Loucy (cell line): ENCODE data around the gene ALKBH3.

Source experiments
- H2AFZ ChIP-seq: fragments of 200-600 bp; sonication (generic); 2 replicates; pipeline ENCODE4 v1.6.0; 2016; ENCODE audit warnings: antibody characterized with exemption, mild to moderate bottlenecking, low read length, moderate library complexity
- H3F3A ChIP-seq: fragments of 200-600 bp; 2 replicates; pipeline ENCODE4 v1.6.0; 2016; ENCODE audit warnings: antibody characterized with exemption, low read depth, mild to moderate bottlenecking
- H3K27me3 ChIP-seq: fragments of 200-600 bp; sonication (generic); 2 replicates; pipeline ENCODE4 v1.6.1; 2014; ENCODE audit warnings: low read length, mild to moderate bottlenecking; ENCODE audit not compliant: insufficient read depth, poor library complexity, severe bottlenecking
- H3K36me3 ChIP-seq: fragments of 200-600 bp; sonication (generic); 2 replicates; pipeline ENCODE4 v1.6.1; 2016; ENCODE audit warnings: low read length; ENCODE audit not compliant: insufficient read depth
- H3K4me1 ChIP-seq: fragments of 200-600 bp; sonication (generic); 2 replicates; pipeline ENCODE4 v1.5.1; 2014; ENCODE audit warnings: low read length, mild to moderate bottlenecking; ENCODE audit not compliant: insufficient read depth, poor library complexity, severe bottlenecking
- H3K4me2 ChIP-seq: fragments of 200-600 bp; sonication (generic); 2 replicates; pipeline ENCODE4 v1.6.0; 2014; ENCODE audit warnings: antibody characterized with exemption, low read length, low read depth, mild to moderate bottlenecking; ENCODE audit not compliant: poor library complexity, severe bottlenecking
- H3K4me3 ChIP-seq: fragments of 200-600 bp; sonication (generic); 2 replicates; pipeline ENCODE4 v1.5.1; 2014; ENCODE audit warnings: low read length, mild to moderate bottlenecking, mixed read lengths; ENCODE audit not compliant: poor library complexity, severe bottlenecking
- H3K79me2 ChIP-seq: fragments of 200-600 bp; sonication (generic); 2 replicates; pipeline ENCODE4 v1.6.1; 2014; ENCODE audit warnings: low read length; ENCODE audit not compliant: insufficient read depth
- H3K9ac ChIP-seq: fragments of 200-600 bp; sonication (generic); 2 replicates; pipeline ENCODE4 v1.6.0; 2014; ENCODE audit warnings: mild to moderate bottlenecking, low read depth, low read length, moderate library complexity; ENCODE audit not compliant: poor library complexity, severe bottlenecking
- H3K9me2 ChIP-seq: fragments of 200-600 bp; sonication (generic); replicated peaks from 2 replicates; pipeline ENCODE4 v1.6.1; 2016; ENCODE audit warnings: low read depth, low read length, mixed read lengths
- H3K9me3 ChIP-seq: fragments of 200-600 bp; sonication (generic); 2 replicates; pipeline ENCODE4 v1.6.1; 2014; ENCODE audit warnings: mild to moderate bottlenecking, antibody characterized with exemption, low read length, low read depth; ENCODE audit not compliant: insufficient read depth
- H4K20me1 ChIP-seq: fragments of 200-600 bp; sonication (generic); 2 replicates; pipeline ENCODE4 v1.6.0; 2014; ENCODE audit warnings: antibody characterized with exemption, low read length, mild to moderate bottlenecking; ENCODE audit not compliant: insufficient read depth, poor library complexity, severe bottlenecking
- EZH2phosphoT487 ChIP-seq: fragments of 200-600 bp; IDR thresholded peaks from 2 replicates; pipeline ENCODE4 v1.6.1; 2018; ENCODE audit warnings: antibody characterized with exemption, mild to moderate bottlenecking, moderate library complexity, borderline replicate concordance
- TF ChIP-seq, protein P1 (sequence below): fragments of 200-600 bp; sonication (generic); conservative IDR thresholded peaks from 2 replicates; pipeline ENCODE4 v1.5.1; 2014; ENCODE audit warnings: mild to moderate bottlenecking, antibody characterized with exemption, low read length

Gene ALKBH3

DNA sequence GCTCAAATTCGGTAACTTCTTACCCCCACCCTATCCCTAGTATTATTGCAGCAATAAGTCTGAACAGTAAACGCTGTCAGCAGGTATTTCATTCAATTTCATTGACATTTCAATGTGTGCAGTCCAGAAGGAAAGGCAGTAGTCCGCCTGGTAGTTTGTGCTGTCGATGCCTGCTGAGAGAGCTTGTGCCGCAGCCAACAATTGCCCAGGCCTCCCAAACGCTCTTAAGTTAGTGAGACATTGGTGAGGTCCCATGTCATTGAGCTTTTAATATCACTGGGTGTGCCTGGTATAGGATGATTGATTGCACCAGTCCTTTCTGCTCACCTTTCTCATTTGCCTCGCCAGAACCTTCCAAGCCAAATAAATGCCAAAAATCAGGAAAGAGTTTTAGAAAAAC lies 28.1 kb downstream of the ALKBH3 start:
- H3F3A ChIP-seq: no peaks in the 10 kb centered on the region
- H3K79me2 ChIP-seq: no peaks in the 10 kb centered on the region
- TF ChIP-seq, protein P1, sequence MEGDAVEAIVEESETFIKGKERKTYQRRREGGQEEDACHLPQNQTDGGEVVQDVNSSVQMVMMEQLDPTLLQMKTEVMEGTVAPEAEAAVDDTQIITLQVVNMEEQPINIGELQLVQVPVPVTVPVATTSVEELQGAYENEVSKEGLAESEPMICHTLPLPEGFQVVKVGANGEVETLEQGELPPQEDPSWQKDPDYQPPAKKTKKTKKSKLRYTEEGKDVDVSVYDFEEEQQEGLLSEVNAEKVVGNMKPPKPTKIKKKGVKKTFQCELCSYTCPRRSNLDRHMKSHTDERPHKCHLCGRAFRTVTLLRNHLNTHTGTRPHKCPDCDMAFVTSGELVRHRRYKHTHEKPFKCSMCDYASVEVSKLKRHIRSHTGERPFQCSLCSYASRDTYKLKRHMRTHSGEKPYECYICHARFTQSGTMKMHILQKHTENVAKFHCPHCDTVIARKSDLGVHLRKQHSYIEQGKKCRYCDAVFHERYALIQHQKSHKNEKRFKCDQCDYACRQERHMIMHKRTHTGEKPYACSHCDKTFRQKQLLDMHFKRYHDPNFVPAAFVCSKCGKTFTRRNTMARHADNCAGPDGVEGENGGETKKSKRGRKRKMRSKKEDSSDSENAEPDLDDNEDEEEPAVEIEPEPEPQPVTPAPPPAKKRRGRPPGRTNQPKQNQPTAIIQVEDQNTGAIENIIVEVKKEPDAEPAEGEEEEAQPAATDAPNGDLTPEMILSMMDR: no peak
- no peak for TF ChIP-seq EZH2phosphoT487
- H3K9ac ChIP-seq: no peak overlapping the region
- H3K9me3 ChIP-seq: no peaks in the 10 kb centered on the region
- no peaks in the 10 kb centered on the region for H4K20me1 ChIP-seq
- no peak overlapping the region for H3K4me3 ChIP-seq
- H3K36me3 ChIP-seq: peaks cover 44% of the 10 kb centered on the region; the same call in 1 of the 2 replicates
- H2AFZ ChIP-seq: no peak overlapping the region
- H3K4me1 ChIP-seq: no peaks in the 10 kb centered on the region
- no peak overlapping the region for H3K4me2 ChIP-seq
- no peaks in the 10 kb centered on the region for H3K27me3 ChIP-seq
- no peaks in the 10 kb centered on the region for H3K9me2 ChIP-seq

DNA sequence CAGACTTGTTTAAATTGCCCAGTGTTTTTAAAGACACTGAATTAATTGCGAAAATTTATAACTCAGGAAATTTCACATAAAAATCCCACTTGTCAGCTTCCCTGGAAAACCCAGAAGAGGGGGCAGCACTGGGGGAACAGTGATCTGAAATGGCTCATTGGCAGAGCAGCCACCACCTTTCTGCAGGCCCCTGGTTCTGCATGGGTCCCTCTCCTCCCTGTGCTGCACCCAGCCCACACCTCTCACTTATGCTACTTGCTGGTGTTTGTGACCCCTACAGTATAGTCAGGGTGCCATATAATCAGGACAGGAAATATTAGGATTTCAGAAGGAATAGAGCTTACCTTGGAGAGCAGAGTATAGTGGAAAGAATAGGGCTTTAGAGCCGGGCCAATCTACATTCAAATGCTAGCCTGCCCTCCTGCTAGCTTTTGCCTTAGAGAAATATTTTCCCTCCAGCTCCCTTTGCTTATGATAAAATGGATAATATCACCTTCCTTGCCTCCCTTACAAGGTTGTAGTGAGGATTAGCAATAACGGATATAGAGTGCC lies 33.3 kb downstream of the ALKBH3 start:
- H3K4me1 ChIP-seq: no peaks in the 10 kb centered on the region
- TF ChIP-seq EZH2phosphoT487: no peak
- TF ChIP-seq, protein P1: no peak

DNA sequence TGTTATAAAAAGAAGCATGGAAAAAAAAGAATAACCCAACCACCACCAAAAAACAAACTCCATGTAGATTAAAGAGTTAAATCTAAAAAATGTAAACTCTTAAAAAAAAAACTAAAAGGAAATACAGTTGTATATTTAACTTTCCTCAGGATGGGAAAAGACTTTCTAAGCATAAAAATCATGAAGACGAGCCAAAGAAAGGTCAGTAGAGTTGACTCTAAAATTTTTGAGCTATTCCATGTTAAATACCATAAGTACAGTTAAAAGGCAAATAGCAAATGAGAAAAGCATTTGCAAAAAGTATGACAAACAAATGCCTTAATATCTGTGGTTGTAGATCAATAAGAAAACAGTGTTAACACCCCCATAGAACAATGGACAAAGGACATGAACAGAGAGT lies 33.8 kb downstream of the ALKBH3 start:
- no peak overlapping the region for H3K9ac ChIP-seq
- no peaks in the 10 kb centered on the region for H3K9me2 ChIP-seq

More for the DNA sequence above, 33.3 kb downstream of the ALKBH3 start:
- H4K20me1 ChIP-seq: no peaks in the 10 kb centered on the region
- no peaks in the 10 kb centered on the region for H3K79me2 ChIP-seq
- H3F3A ChIP-seq: no peaks in the 10 kb centered on the region
- no peak overlapping the region for H3K4me2 ChIP-seq
- no peak overlapping the region for H3K9ac ChIP-seq
- H3K4me3 ChIP-seq: no peak overlapping the region
- no peaks in the 10 kb centered on the region for H3K9me2 ChIP-seq
- H2AFZ ChIP-seq: no peak overlapping the region
- peaks cover 60% of the 10 kb centered on the region; the same call in 1 of the 2 replicates for H3K36me3 ChIP-seq
- no peaks in the 10 kb centered on the region for H3K27me3 ChIP-seq
- no peaks in the 10 kb centered on the region for H3K9me3 ChIP-seq

More for the DNA sequence above, 33.8 kb downstream of the ALKBH3 start:
- H3K27me3 ChIP-seq: no peaks in the 10 kb centered on the region
- no peaks in the 10 kb centered on the region for H3K79me2 ChIP-seq
- H2AFZ ChIP-seq: no peak overlapping the region
- no peaks in the 10 kb centered on the region for H4K20me1 ChIP-seq
- H3K9me3 ChIP-seq: no peaks in the 10 kb centered on the region
- TF ChIP-seq, protein P1: no peak
- H3K36me3 ChIP-seq: peaks cover 60% of the 10 kb centered on the region; the same call in 1 of the 2 replicates
- H3F3A ChIP-seq: no peaks in the 10 kb centered on the region
- H3K4me1 ChIP-seq: no peaks in the 10 kb centered on the region
- no peak overlapping the region for H3K4me3 ChIP-seq
- no peak overlapping the region for H3K4me2 ChIP-seq
